GM04504 (cell line): ENCODE data around the gene ANK3.

Experiments
- DNase-seq: peaks from one replicate; pipeline ENCODE4 v3.0.0-alpha.2; 2012; ENCODE audit warnings: low read depth

Gene ANK3

DNA sequence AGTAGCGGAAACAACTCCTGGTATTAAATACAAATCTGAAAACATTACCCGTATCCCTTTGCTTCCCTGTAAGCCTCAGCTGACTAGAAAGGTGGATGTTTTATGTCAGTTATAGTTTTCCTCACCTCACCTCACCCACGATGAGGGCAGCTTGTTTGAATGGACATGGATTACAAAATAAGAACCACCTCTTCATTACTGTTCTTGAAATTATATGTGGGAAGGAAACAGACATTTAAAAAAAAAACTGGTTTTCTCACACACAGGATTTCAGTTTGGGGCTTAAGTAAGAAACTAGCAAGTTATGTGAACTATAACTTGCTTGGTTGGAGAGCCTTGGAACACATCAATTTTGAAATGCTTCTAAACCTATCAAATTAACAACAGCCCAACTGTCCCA, 250.4 kb downstream of the ANK3 start:
- DNase-seq: no peak

GRCh38 chr10:60138842-60139241, 250.8 kb downstream of the ANK3 start:
- DNase-seq: no peak

- no peak for DNase-seq
Measured at GRCh38 chr10:60138026-60138425, 251.6 kb downstream of the ANK3 start.

- no peak for DNase-seq
Measured at GRCh38 chr10:60137292-60137992, 252.2 kb downstream of the ANK3 start.

DNA sequence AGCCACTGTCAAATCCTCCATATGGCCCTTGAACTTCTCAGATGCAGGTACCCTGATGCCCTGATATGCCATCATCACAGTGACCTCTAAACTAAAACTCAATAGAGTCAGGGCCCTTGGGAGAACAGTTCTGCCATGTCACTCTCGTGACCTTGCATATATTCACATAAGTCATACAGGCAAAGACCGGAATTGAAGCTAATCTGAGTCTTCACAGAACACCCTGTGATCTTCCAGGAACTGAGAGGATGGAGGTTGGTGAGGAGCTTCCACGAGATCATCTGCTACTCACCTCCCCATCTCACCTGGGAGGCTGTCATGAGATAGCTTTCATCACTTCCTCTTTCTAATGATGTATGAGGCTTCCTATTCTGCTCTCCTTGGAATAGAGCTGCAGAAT, 254.7 kb downstream of the ANK3 start:
- no peak for DNase-seq

GRCh38 chr10:60134548-60134947, 255.1 kb downstream of the ANK3 start:
- no peak for DNase-seq

GRCh38 chr10:60130130-60130579, 259.5 kb downstream of the ANK3 start:
- DNase-seq: no peak

- DNase-seq: no peak
Measured at GRCh38 chr10:60125895-60126294, 263.8 kb downstream of the ANK3 start.

DNA sequence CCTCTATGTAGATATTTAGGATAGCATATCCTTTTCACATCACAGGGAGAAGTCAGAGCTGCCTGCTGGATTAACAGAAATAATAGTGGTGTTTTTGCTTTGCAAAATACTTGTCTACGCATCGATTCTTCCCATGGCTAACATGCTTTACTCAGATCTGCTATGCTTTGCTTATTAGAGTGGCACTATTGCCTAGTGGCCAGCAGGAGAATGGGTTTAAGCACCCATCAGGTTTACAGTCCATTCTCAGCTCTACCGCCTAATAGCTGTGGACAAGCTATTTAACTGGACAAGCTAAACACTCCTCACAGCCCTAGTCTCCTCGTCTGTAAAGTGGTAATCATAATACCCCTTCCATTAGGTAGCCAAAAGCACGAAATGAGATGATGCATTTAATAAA, 265.1 kb downstream of the ANK3 start:
- no peak for DNase-seq

GRCh38 chr10:60123668-60124067, 266.0 kb downstream of the ANK3 start:
- DNase-seq: no peak

DNA sequence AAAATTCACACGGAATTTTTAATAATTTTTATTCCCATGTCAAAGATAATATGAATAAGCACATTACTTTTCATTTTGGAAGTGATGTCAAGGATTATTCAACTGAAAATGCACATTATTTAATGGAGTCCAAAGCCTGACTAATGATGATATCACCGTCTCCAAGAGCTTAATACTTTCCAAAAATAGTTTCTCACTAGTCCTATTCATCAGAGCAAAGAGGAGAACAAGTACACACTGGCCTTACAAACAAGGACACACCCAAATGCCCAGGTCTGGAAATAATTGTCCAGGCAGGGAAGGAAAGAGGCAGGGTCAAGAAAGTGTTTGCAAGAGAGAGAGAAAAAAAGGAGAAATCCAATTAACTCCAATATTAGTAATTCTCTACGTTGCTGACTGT, 266.5 kb downstream of the ANK3 start:
- peak; percentile 35 for DNase-seq

- DNase-seq: no peak
Measured at GRCh38 chr10:60122190-60122589, 267.5 kb downstream of the ANK3 start.

- DNase-seq: peak; percentile 24
Measured at GRCh38 chr10:60114765-60115586, 274.7 kb downstream of the ANK3 start.

GRCh38 chr10:60110739-60111138, 278.9 kb downstream of the ANK3 start:
- no peak for DNase-seq

GRCh38 chr10:60107308-60107976, 282.2 kb downstream of the ANK3 start:
- DNase-seq: no peak

DNA sequence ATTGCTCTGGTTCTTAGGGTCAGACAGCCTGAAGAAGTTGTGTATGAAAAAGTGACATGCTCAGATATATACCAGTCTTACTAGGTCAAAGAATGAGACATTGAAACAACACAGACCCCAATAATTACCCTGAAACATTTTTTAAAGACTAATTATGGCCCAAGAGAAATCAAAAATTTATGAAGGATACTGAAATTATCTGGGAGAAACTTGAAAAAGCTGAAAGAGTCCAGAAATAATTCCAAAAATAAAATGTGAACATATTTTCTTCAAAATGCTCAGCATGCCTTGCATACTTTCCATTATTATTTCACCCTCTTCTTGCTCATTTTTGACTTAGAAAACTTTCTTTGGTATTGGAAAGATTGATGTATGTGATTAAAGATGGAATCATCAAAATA, 284.4 kb downstream of the ANK3 start:
- DNase-seq: no peak

- no peak for DNase-seq
Measured at GRCh38 chr10:60101821-60102220, 287.9 kb downstream of the ANK3 start.

DNA sequence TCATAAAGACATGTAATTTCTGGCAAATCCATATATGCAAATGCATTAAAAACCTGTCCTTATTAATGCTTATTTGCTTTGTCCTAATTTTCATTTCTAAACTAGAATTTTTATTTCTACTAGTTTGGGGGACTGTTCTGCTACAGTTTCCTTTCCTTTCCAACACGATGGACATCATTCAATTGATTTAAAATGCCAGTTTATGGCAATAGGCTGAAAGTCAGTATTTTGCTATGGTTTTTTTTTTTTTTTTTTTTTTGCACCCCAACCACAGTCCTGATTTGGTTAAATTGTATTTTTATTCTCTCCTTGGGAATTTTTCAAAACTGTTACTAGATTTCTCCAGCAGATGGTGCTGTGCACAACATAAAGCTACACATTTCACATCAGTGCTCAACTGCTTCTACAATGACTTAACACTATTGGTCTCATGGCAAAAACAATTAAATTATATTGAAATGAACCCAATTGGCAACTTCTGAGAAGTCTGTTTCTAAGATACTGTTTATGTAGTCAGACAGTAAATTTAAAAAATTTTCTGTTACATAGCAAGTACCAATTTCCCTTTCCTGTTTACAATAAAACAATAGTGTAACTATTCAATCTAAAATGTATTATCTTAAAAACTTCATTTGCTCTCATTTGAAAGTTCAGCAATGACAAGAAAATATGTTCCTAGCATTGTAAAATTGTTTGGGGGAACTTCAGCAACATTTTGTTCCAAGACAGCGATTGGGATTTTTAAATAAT, 289.5 kb downstream of the ANK3 start:
- DNase-seq: no peak

- DNase-seq: no peak
Measured at GRCh38 chr10:60098677-60099601, 290.7 kb downstream of the ANK3 start.

GRCh38 chr10:60096761-60097513, 292.7 kb downstream of the ANK3 start:
- DNase-seq: no peak
